Neural cell (in vitro differentiated cells): Measurements from ENCODE around the gene GGTLC1. TPM values are rescaled to one million over a fixed set of nuclear protein-coding genes. Genes with fewer than 3 reads are reported as not detected.

Experiments
- H2AFZ ChIP-seq: fragments of 200-600, 300-800 bp; sonication (generic), shearing (Covaris generic); 2 replicates; pipeline ENCODE4 v1.6.0; 2014; ENCODE audit warnings: low read depth, mild to moderate bottlenecking, antibody characterized with exemption, low read length, moderate library complexity
- H3F3A ChIP-seq: fragments of 200-600 bp; shearing (Covaris generic); 2 replicates; pipeline ENCODE4 v1.6.1; 2016; ENCODE audit warnings: mild to moderate bottlenecking, moderate library complexity, mixed read lengths, antibody characterized with exemption, low read length; ENCODE audit not compliant: insufficient read depth, poor library complexity, severe bottlenecking
- H3K27ac ChIP-seq: fragments of 200-600, 300-800 bp; sonication (generic), shearing (Covaris generic); 2 replicates; pipeline ENCODE4 v1.5.1; 2014; ENCODE audit warnings: mild to moderate bottlenecking, low read length, moderate library complexity
- H3K27me3 ChIP-seq: fragments of 300-800, 200-600 bp; sonication (generic), shearing (Covaris generic); 2 replicates; pipeline ENCODE4 v1.6.0; 2014; ENCODE audit warnings: mild to moderate bottlenecking, low read depth, low read length, moderate library complexity; ENCODE audit not compliant: insufficient read depth
- H3K36me3 ChIP-seq: fragments of 300-800, 200-600 bp; sonication (generic), shearing (Covaris generic); 2 replicates; pipeline ENCODE4 v1.5.1; 2014; ENCODE audit warnings: mild to moderate bottlenecking, antibody characterized with exemption, low read length, moderate library complexity; ENCODE audit not compliant: insufficient read depth
- H3K4me2 ChIP-seq: fragments of 300-800, 200-600 bp; sonication (generic), shearing (Covaris generic); 2 replicates; pipeline ENCODE4 v1.6.0; 2014; ENCODE audit warnings: mild to moderate bottlenecking, low read length
- H3K4me3 ChIP-seq: fragments of 300-800, 200-600 bp; sonication (generic), shearing (Covaris generic); 2 replicates; pipeline ENCODE4 v1.5.1; 2014; ENCODE audit warnings: mild to moderate bottlenecking, low read length, moderate library complexity
- H3K79me2 ChIP-seq: fragments of 200-600 bp; shearing (Covaris generic); replicated peaks from 2 replicates; pipeline ENCODE4 v1.6.0; 2014; ENCODE audit warnings: mild to moderate bottlenecking, low read length, moderate library complexity; ENCODE audit not compliant: insufficient read depth
- H3K9ac ChIP-seq: fragments of 300-800, 200-600 bp; sonication (generic), shearing (Covaris generic); 2 replicates; pipeline ENCODE4 v1.6.1; 2016; ENCODE audit warnings: mild to moderate bottlenecking, low read length, mixed read lengths
- H3K9me2 ChIP-seq: fragments of 200-600 bp; shearing (Covaris generic); 2 replicates; pipeline ENCODE4 v1.6.1; 2016; ENCODE audit warnings: mild to moderate bottlenecking, low read length, mixed read lengths; ENCODE audit not compliant: insufficient read depth
- H3K9me3 ChIP-seq: fragments of 200-600, 300-800 bp; sonication (generic), shearing (Covaris generic); 2 replicates; pipeline ENCODE4 v1.6.1; 2016; ENCODE audit warnings: mild to moderate bottlenecking, mixed run types, low read length, moderate library complexity, mixed read lengths
- H4K20me1 ChIP-seq: fragments of 200-600 bp; shearing (Covaris generic); 2 replicates; pipeline ENCODE4 v1.6.1; 2016; ENCODE audit warnings: mild to moderate bottlenecking, mixed run types; ENCODE audit not compliant: insufficient read depth
- CTCF ChIP-seq: fragments of 450-650 bp; IDR thresholded peaks from 2 replicates; pipeline ENCODE4 v1.5.1; 2014; ENCODE audit warnings: antibody characterized with exemption, mild to moderate bottlenecking, moderate library complexity; ENCODE audit not compliant: poor library complexity, severe bottlenecking
- EP300 ChIP-seq: fragments of 450-650 bp; conservative IDR thresholded peaks from 2 replicates; pipeline ENCODE4 v1.6.1; 2014; ENCODE audit warnings: antibody characterized with exemption, mild to moderate bottlenecking, moderate library complexity; ENCODE audit not compliant: poor library complexity, severe bottlenecking
- EZH2 ChIP-seq: fragments of 200-600, 300-800 bp; shearing (Covaris generic), sonication (generic); IDR thresholded peaks from 2 replicates; pipeline ENCODE4 v1.6.1; 2014; ENCODE audit warnings: antibody characterized with exemption, low read length, borderline replicate concordance, mild to moderate bottlenecking; ENCODE audit not compliant: insufficient read depth, poor library complexity, severe bottlenecking
- MXI1 ChIP-seq: fragments of 450-650 bp; conservative IDR thresholded peaks from 2 replicates; pipeline ENCODE4 v1.6.1; 2014; ENCODE audit warnings: antibody characterized with exemption, mild to moderate bottlenecking; ENCODE audit not compliant: poor library complexity, severe bottlenecking
- POLR2AphosphoS5 ChIP-seq: IDR thresholded peaks from 2 replicates; pipeline ENCODE4 v1.6.1; 2012
- RAD21 ChIP-seq: fragments of 450-650 bp; conservative IDR thresholded peaks from 2 replicates; pipeline ENCODE4 v1.6.1; 2014; ENCODE audit warnings: antibody characterized with exemption, mild to moderate bottlenecking, moderate library complexity
- SMC3 ChIP-seq: fragments of 450-650 bp; conservative IDR thresholded peaks from 2 replicates; pipeline ENCODE4 v1.6.1; 2014; ENCODE audit warnings: antibody characterized with exemption, mild to moderate bottlenecking, moderate library complexity; ENCODE audit not compliant: poor library complexity
- TAF1 ChIP-seq: IDR thresholded peaks from 2 replicates; pipeline ENCODE4 v1.6.1; 2012; ENCODE audit warnings: low read depth
- polyA plus RNA-seq: library from polyadenylated mRNA; depleted of rRNA; stranded (reverse); fragments of >200 nt; gene quantifications from 2 replicates; pipeline ENCODE4 v1.2.3, GENCODE V29; 2014
- TF ChIP-seq, protein P1 (sequence below): IDR thresholded peaks from 2 replicates; pipeline ENCODE4 v1.6.1; 2012; ENCODE audit warnings: borderline replicate concordance

GGTLC1 gene
- polyA plus RNA-seq, 1 donor from 2014 or later: not detected

DNA sequence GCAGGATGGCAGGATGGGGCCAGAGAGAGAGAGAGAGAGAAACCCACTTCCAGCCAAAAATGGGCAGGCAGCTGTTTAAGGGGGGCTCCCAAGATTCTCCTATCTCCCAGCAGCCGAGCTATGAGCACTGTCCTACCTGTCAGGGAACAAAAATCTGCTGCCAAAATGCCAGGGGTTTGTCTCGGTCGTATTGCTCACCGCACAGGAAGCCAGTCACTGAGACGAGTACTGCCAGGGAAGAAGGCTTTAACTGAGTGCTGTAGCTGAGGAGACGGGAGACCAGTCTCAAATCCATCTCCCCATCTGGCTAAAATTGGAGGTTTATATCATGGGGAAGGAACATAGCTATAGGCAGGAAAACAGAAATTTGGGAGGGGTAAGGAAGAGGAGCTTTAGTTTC is 22.3 kb downstream of the GGTLC1 start:
- Histone ChIP-seq H3K9ac (no peak overlapping the region), H3K27me3 (no peaks in the 10 kb centered on the region), H3F3A (no peaks in the 10 kb centered on the region), H4K20me1 (no peaks in the 10 kb centered on the region), H3K4me3 (no peak overlapping the region), H3K27ac (no peak overlapping the region), H3K9me3 (peaks cover 3% of the 10 kb centered on the region), H3K36me3 (no peaks in the 10 kb centered on the region), H3K4me2 (no peak overlapping the region), H3K9me2 (no peaks in the 10 kb centered on the region), H2AFZ (no peak overlapping the region), H3K79me2 (no peaks in the 10 kb centered on the region)
- no peak for TF ChIP-seq RAD21
- no peak for TF ChIP-seq MXI1
- TF ChIP-seq SMC3: no peak
- TF ChIP-seq, protein P1, sequence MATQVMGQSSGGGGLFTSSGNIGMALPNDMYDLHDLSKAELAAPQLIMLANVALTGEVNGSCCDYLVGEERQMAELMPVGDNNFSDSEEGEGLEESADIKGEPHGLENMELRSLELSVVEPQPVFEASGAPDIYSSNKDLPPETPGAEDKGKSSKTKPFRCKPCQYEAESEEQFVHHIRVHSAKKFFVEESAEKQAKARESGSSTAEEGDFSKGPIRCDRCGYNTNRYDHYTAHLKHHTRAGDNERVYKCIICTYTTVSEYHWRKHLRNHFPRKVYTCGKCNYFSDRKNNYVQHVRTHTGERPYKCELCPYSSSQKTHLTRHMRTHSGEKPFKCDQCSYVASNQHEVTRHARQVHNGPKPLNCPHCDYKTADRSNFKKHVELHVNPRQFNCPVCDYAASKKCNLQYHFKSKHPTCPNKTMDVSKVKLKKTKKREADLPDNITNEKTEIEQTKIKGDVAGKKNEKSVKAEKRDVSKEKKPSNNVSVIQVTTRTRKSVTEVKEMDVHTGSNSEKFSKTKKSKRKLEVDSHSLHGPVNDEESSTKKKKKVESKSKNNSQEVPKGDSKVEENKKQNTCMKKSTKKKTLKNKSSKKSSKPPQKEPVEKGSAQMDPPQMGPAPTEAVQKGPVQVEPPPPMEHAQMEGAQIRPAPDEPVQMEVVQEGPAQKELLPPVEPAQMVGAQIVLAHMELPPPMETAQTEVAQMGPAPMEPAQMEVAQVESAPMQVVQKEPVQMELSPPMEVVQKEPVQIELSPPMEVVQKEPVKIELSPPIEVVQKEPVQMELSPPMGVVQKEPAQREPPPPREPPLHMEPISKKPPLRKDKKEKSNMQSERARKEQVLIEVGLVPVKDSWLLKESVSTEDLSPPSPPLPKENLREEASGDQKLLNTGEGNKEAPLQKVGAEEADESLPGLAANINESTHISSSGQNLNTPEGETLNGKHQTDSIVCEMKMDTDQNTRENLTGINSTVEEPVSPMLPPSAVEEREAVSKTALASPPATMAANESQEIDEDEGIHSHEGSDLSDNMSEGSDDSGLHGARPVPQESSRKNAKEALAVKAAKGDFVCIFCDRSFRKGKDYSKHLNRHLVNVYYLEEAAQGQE: no peak
- no peak for TF ChIP-seq CTCF
- TF ChIP-seq POLR2AphosphoS5: no peak
- TF ChIP-seq EZH2: no peak
- TF ChIP-seq TAF1: no peak
- no peak for TF ChIP-seq EP300

DNA sequence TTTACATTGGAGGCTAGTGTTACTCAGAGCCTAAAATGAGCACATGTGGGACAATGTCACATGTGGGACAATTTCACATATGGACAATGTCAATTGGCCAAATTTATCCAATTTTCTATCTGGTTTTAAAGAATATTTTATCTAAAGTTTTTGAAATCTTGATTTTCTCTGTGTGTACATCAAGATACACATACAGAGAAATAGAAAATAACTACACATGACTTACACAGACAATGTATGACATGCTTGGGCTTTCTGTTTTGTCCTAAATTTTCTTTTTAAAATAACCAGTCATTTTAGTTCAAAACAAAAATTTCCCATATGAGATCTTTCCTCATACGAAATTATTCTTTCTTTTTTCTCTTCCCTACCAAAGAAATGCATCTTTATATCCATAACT is 24.6 kb downstream of the GGTLC1 start:
- no peaks in the 10 kb centered on the region for H3K27me3 ChIP-seq
- no peak for TF ChIP-seq CTCF
- TF ChIP-seq SMC3: no peak
- TF ChIP-seq, protein P1: no peak
- TF ChIP-seq MXI1: no peak
- TF ChIP-seq POLR2AphosphoS5: no peak
- TF ChIP-seq EZH2: no peak
- no peak overlapping the region for H3K9ac ChIP-seq
- H3K9me2 ChIP-seq: no peaks in the 10 kb centered on the region
- H2AFZ ChIP-seq: no peak overlapping the region
- no peak overlapping the region for H3K4me2 ChIP-seq
- H3K36me3 ChIP-seq: no peaks in the 10 kb centered on the region
- H3K79me2 ChIP-seq: no peaks in the 10 kb centered on the region
- no peaks in the 10 kb centered on the region for H3F3A ChIP-seq
- no peak overlapping the region for H3K27ac ChIP-seq
- no peak overlapping the region for H3K4me3 ChIP-seq
- H3K9me3 ChIP-seq: peaks cover 3% of the 10 kb centered on the region
- no peaks in the 10 kb centered on the region for H4K20me1 ChIP-seq
